Left hindlimb (tissue), 1 donor: ENCODE data around the gene CABLES2.

Experiments
- DNase-seq: peaks from one replicate; pipeline ENCODE4 v3.0.0-alpha.2; 2018

Gene CABLES2

DNA sequence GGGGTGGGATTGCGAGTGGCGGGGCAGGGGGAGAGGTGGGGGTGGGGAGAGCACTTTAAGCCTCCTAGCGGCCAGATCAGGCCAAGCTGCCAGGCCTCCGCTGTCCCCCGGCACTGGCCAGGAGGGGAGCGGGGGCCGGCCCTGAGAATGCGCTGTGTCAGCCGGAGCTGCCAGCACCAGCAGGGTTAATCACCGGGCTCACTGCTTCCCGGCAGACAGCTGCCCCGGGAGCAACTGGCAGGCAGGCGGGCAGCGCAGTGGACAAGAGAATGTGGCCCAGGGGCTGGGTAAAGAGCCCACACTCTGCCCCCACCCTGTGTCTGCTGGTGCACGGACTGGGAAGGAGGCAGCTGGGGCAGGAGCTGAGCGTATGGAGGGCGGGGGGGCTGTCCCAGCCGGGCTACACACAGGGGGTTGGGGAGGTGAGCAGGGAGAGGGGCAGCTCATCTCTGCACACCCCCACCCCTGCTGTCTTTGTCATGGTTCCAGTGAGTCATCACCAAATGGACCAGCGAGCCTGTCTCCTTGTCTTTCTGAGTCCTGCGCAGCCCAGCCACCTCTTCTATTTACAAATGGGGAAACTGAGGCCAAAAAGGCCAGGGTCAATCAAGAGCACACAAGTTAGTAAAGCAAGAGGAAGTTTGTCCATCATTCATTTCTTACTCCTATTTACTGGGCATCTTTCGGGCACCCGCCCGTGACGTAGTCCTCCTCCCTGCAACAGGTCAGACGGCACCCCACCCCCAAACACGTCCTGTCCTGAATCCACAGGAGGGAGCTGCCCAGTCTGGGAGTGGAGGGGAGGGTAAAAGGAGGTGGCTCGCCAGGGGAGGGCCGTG is 37.9 kb downstream of the CABLES2 start:
- peak; percentile 76 for DNase-seq

DNA sequence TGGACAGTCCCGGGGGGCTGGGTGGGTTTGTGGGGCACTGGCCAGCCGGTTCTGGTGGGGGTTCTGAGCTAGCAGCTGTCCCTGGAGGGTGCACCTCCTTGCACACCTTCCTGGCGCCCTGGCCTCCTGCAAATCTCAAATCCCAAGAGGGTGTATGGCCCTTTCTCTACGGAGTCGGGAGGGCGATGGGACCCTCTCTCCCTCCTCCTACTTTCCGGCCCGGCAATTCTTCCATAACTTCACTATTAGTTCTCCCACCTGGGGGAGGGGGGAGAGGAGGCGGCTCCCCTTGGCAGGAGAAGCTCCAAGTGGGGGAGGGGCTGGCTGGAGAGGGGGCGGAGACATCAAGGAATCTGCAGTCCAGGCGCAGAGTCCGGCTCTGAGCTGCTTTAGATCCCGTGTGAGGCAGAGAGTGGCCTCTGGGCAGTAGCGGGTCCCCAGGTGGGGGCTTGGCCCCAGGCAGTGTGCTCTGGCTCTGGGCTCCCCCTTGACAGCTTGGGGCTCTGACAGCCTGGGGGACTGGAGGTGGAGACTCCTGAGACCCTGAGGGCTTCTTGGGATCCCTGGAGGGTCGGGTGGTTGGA is 38.6 kb downstream of the CABLES2 start:
- DNase-seq, result no peak

DNA sequence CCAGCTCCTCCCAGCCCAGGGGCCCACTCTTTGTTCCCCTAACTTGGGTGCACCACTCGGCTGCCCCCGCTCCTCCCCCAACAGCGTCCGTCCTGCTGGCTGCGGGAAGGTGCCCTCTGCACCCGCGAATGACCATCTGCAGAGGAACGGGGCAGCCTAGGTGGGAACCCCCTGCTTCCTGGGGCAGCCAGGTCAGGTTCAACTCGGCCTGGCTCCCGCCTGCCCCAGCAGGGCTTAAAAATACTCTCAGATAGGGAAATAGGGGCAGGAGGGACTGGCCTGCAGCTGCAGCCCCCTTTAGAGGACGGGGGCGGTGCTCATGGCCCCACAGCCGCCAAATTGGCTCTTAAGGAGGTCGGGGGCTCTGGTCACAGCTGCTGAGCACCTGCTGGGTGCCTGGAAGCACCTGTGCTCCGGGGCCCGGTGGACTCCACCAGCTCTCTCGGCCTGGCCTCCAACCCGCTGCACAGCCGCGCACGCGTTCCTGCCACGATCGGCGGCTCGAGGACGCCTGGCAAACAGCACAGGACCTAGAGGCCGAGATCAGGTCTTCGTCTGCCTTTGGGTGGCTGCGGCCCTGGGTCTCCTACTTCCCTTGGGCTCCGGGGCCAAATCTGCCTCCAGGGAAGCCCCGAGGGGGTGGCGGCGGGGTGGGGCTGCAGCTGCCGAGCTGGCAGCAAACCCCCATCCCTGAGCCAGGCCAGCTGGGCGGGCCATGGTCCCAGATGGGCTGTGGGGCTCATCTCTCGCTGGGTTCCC is 39.3 kb downstream of the CABLES2 start:
- DNase-seq, result no peak

DNA sequence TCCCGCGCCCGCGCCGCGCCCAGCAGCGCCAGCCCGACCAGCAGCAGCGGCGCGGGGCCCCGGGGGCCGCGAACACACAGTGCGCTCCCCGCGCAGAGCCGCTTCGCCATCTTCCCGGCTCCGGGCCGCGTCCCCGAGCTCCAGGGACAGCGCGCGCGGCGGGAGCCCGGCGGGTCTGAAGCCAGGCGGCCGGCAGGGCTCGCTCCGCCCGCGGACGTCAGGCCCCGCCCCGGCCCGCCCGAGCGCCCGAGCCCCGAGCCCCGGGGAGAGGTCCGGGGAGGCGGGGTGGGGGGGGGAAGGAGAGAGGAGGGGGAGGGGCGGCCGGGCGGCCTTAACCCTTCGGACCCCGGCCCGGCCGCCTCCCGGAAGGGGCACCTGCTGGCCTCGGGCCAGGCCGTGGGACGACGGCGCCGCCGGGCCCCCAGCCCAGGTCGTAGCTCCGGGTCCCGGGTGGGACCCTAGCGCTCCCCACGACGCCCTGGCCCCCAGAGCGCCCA is 39.9 kb downstream of the CABLES2 start, which contains the start of gene LAMA5:
LAMA5 (minus strand) TSS at position 177 of the 497 bp plus-strand sequence; CDS start at position 110, 67 bp downstream.
- DNase-seq, result peak; percentile 41

DNA sequence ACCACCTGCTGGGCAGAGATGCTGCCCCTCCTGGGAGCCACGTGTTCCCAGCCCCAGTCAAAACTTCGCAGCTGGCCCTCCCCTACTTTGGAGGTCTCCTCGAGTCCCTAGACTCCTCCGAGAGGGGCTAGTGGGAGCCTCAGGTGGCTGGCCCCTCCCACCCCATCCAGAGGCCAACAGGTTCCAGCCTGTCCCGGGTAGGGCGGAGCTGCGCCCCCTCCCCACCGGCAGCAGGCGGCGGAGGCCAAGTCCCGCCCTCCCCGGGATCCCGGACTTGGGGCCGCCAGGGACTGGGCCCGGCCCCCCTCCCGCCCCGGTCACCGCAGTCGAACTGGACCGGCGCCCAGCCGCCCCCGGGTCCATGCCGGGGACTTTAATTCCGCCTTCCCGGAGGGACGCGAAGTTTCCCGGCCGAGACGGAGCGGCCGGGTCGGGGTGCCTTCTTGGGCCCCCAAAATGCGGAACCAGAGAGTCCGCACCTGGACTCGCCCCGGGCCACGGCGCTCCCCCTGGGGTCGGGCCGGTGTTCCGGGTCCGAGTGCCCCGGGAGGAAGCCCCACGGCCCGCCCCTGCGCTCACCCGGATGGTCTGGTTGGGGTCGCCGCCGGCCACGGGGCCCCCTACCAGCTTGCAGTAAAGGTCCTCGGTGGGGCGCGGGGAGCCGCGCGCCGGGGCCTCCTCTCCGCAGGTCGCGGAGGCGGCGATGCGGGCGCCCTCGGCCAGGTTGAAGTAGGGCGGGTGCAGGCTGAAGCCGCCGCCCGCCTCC is 40.5 kb downstream of the CABLES2 start:
- peak; percentile 40 for DNase-seq

DNA sequence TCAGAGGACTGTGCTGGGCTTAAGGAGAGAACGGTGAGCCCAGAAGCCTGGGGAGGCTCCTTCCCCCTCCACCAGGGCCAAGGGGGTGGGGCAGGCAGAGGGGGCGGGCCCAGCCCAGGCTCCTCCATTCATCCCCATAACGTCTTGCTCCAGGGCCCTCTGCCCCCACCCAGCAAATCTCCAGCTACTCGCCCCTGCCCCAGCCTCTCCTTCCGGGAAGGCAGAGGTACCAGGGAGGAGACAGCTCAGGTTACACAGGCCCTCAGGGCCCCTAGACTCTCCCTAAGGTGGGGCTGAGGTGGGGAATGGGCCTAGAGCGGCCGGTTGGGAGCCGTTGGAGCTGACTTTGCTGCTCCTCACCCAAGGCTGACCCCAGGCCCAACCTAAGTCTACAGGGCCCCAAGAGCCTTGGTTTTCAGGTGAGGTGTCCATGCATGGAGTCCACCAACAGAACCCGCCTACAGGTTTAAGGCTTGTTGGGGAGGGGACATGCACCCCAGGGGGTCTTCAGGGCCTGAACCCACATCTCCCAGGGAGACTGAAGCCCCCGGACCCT is 41.2 kb downstream of the CABLES2 start:
- peak; percentile 39 for DNase-seq

DNA sequence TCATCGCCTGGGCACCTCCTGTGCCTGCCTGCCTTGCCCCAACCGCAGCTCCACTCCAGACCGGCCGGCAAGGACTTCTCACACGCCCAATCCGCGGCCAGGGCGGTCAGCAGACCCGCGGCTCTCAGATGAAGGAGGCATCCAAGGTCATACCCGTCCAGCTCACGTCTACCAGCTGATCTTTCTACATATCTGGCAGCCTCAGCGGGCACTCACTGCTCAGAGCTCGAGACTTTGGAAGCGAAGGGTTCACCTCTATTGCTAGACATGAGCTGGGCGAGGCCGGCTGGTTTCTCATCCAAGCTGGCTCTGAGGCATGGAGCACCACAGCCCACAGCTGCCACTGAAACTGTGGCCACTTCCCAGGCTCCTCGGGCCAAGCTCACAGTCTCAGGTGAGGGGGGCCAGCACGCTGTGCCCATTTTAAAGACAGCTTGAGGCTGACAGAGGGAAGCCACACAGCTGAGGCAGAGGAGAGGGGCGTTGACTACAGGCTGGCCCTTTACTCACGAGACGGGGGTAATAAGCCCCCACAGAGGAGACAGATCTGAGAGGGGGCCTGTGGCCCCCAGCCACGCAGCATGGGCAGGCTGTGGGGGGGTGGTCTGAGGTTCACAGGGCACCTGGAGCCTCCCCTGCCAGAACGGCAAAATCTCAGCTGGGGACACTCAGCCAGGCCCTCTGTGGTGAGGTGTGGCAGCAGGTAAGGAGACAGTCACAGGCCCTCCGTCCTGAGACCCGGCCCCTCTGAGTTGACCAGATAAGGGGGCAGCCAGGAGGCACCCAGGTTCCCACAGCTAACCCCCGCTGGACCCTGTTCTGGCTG is 42.0 kb downstream of the CABLES2 start:
- DNase-seq, result peak; percentile 26

DNA sequence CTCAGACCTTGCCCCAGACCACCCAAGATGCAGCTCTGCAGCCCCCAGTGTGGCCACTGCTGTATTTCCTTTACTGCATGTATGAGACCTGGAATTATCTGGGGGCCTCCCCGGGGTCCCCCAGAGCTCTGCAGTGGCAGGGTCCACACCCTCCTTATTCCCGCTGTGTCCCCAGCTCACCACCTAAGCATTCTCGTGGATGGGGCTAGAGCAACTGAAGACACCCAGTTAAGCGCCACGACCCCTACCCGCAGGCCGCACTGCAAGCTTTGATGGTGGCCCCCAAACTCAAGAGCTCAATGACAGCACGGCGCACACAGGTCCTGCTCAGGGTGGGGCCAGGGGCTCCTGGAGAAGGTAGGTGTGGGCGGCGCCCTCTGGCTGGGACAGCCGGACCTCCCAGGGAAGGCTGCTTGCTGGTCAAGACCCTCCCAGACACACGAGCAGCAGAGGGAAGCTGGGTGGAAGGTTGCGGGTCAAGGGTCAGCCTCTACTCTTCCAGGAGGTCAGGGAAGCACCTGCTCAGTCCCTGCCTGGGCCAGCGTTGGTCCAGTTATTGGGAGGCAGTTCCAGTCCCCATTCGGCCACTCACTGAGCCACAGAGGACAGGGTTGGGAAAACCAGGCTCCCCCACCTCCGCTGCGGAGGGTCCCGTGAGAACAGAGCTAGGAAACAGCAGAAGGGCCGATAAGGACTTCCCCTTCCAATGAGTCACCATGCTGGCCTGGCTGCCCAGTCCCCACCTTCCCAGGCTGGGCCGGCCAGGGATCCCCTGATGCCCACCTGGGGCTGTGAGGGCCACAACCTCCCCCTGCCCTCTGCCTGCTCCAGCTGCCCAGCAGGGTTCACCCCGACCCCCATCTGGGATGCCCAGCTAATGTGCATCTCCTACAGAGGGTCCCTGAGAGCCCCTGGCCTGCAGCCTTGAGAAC is 42.9 kb downstream of the CABLES2 start:
- peak; percentile 43 for DNase-seq

DNA sequence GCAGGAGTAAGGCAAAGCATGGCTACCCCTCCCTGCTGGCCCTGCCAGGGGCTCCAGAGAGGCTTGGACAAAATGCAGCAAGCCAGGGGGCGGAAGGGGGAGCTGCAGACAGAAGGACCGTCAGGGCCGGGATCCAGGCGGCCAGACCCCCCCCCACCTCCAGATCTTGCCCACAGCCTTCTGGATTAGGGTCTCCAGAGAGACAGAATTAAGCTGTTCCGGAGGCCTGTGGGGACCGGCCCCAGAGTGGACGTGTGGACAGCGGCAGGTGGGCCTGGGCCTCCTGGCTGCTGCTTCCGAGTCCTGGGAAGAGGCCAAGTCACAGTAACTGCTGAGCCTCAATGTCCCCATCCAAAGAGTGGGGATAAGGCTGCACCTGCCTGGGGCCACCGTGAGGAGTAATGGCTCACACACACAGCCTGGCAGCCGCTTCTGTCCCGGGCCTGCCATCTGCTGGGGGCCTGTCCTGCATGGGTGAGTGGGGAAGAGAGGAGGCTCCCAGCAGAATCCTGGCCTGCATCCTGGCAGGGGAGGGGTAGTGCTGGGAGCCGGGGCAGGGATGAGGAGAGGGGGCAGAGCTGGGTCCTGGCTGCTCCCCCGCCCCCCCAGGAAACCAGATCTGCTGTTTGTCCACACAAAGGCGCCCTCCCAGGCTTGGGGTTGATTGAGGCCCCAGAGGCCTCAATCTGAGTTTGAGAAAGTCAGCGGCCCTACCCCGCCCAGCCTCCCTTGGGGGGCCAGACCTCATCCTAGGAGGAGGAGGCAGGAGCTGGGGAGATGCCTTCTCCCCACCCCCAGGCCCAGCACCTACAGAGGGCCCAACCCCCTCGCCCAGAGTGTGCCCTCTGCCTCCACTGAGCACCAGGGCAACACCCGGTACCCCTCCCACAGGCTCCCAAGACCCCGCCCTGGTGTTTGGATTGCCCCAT is 43.8 kb downstream of the CABLES2 start:
- peak; percentile 32 for DNase-seq

DNA sequence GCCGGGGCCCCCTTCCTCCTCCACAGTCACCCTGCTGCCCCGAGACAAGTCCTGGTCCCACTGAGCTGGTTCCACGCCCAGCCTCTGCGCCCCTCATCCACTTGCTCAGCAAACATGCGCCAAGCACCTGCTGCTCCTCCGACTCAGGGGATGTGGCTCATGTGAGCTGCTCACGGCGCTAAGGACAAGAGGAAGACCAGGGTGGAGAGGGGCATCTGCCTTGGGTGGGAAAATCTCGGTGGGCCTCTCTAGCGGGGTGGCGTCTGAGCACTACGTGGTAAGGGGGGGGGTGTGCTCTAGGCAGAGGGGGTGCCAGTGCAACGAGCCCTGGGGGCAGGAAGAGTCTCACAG is 44.5 kb downstream of the CABLES2 start:
- peak; percentile 31 for DNase-seq

DNA sequence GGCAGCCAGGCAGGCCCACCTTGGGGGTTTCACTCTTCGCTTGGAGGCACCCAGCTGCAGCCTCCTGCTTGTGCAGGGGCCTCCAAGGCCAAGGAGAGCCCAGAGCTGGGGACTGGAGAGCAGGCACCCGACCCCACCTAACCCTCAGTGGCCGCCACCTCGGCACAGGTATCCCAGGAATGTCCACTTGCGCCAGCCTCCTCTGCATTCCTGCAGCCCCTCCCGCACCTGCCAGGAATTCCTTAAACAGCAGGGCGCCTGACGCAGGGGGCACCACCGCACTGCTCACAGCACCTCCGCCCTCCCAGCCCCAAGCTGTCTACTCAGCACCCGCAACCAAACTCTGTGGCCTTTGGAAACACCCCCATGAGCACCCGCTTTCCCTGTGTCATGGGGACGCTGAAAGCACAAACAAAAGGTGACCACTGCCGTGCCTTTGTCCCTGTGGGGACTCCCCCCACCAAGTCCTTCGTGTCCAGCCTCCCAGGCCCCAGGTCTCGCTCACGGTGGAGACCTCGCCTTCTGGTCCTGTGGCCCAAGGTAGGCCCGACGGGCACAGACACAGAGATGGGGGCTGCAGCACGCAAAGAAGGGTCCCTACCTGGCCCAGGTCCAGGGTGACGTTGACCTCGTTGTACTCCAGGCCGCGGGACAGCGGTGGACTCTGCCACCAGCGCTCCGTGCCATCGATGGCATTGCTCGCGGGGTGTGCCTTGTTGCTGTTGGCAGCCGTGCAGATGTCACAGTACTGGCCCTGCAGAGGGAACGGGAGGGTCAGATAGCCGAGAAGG is 45.1 kb downstream of the CABLES2 start:
- DNase-seq, result peak; percentile 28

DNA sequence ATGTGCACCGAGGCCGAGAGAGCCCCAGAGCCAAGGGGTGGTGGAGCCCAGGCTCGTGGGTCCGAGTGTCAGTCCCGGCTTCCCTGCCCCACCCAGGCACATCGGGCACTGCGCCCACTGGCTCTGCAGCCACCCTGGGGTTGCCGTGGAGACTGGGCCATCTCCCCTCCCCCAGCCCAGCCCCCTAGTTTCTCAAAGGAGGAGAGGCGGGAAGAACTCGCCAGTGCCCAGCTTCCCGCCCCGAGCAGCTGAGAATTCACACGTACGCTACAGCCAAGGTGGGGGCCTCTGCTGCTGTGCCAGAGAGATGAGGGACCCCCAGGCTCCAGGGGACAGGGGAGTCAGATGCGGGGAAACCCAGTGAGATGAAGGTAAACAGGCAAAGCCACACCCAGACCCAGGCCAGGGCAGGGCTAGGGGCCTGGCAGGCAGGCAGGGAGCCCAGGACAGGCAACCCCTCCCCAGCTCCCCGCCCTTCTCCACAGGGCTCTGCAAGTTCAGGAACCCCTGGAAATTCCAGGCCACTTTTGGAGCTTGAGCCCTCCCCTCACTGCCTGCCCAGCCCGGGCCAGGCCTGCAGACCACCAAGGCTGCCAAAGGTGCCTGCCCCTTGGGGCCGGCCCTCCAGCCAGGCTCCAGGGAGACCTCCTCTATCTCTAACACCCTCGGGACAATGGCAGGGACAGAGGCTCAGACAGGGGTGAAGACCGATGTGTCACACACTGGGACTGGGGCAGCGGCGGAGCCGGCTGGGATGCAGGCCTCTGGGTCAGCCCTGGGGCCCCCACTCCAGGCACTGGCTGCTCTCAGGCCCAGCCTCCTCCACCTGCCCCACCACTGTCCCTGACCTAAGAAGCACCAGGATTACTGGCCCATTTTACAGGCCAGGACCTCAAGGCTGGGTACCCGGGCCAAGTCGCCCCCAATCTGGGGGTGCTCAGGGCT is 46.0 kb downstream of the CABLES2 start:
- peak; percentile 64 for DNase-seq

DNA sequence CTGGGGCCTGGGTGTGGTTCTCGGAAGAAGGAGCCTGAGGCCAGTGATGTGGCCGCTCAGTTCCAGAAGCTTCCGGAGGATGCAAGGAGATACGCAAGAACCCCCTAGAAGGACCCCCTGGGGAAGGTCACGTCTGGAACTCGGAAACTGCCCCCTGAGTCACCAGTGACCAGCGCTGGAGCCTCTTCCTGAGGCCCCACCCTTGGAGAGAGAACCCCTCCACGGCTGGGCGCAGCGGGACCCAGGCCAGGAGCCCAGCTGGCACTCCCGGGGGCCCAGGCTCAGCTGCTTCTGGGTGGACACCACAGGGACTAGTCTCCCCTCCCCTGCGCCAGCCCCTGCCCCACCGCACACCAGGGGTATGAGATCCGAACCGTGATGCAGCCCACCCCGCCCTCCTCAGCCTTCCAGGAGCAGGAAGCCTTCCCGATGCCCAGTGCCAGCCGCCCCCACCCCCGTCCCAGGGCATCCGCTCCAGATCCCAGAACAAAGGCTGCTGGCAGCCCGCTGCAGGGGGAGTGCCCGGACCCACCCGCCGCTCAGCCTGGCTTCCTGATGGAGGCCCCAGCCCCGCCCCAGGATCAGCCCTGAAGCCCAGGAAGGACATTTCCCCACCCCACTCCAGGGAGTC is 47.5 kb downstream of the CABLES2 start:
- peak; percentile 48 for DNase-seq

DNA sequence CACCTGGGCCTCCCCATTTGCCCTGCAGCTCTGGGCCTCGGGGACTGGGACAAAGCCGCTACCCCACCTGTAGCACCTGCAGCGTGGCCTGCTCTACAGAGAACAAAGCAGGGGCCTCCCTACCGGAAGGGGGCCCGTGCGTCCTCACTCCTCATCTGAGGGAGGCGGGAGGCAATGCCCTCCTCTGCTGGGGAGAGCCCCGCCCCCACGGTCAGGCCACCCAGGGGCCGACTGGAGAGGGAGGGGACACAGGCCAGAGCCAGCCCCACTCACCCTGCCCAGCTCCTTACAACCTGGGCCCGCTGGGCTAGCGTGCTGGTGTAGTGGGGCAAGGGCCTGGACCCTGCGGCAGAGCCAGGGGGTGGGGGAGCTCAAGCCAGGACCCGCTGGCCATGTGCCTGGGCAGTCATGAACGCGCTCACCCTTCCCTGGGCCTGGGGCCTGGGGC is 48.0 kb downstream of the CABLES2 start:
- DNase-seq, result no peak

DNA sequence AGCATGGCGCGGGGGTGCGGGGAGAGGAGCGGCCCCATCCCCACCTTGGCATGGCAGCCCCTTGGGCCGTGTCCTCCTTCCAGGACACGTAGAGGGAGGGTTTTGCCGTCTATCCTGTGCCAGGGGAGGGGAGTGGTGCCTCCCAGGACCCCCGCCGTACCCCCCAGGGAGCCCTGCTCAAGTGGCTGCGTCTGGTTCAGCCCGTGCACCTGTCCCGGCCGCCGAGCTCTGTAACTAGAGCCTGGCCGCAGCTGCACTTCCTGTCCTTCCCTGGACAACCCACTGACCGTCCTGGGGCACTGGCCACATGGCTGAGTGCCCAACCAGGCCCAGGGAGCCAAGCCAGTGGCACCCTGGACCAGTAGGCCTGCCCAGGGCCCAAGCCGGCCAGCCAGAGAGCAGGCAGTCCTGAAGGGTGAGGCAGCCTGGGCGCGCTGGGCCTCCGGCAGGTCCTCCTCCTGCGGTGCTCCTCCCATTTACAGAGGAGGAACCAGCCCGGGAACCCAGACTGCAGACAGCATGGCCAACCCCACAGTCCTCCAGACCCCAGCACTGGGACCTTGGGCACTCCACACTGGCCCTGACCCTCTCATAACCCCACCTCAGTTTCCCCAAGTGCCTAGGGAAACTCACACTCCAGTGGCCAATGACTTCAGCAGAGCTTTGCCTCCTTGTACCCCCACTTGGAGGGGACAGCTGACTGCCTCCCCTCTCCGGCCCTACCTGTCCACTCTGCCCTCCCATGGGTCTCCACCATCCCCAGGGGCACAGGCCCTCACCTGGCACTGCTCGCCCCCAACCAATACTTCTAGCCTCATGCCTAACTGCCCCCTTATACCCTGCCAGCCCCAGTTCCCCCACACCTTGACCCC is 48.7 kb downstream of the CABLES2 start:
- peak; percentile 54 for DNase-seq
